ENCODE data around the gene NAP1L4.

The NAP1L4 gene

DNA sequence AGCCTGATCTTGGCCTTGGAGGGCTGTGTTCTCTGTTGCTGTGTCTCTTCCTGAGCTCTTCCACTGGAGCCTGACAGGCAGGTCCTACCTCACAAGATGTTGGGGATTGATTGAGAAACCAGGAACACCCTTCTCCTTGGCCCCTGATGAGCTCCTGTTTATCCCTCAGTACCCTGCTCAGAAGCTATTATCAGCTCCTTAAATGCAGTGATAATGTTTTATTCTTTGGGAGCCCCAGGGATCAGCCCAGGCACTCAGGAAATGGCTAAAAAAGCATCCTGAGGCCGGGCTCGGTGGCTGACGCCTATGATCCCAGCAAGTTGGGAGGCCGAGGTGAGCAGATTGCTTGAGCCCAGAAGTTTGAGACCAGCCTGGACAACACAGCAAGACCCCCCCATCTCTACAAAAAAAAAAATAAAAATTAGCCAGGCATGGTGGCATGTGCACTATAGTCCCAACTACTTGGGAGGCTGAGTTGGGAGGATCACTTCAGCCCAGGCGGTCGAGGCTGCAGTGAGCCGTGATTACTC lies 58.0 kb downstream of the NAP1L4 start:
- Histone ChIP-seq H3K4me3 (ENCODE audit: low read depth, low read length) (no peak overlapping the region), H3K27me3 (replicated peaks) (no peaks in the 10 kb centered on the region), H3K27ac (no peak overlapping the region), H3K36me3 (replicated peaks) (no peaks in the 10 kb centered on the region)
- in situ Hi-C loops (cut with HindIII; ENCODE audit: low pct_ligation_motif_present, low sequenced_read_pairs) = no loop called here
- TF ChIP-seq, protein P1, sequence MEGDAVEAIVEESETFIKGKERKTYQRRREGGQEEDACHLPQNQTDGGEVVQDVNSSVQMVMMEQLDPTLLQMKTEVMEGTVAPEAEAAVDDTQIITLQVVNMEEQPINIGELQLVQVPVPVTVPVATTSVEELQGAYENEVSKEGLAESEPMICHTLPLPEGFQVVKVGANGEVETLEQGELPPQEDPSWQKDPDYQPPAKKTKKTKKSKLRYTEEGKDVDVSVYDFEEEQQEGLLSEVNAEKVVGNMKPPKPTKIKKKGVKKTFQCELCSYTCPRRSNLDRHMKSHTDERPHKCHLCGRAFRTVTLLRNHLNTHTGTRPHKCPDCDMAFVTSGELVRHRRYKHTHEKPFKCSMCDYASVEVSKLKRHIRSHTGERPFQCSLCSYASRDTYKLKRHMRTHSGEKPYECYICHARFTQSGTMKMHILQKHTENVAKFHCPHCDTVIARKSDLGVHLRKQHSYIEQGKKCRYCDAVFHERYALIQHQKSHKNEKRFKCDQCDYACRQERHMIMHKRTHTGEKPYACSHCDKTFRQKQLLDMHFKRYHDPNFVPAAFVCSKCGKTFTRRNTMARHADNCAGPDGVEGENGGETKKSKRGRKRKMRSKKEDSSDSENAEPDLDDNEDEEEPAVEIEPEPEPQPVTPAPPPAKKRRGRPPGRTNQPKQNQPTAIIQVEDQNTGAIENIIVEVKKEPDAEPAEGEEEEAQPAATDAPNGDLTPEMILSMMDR (IDR thresholded peaks at IDR 0.05; ENCODE audit: low read depth, low read length, missing control alignments) = no peak
- no peak for DNase-seq

GRCh38 chr11:2933375-2934020 lies 58.6 kb downstream of the NAP1L4 start:
- Histone ChIP-seq H3K36me3 (replicated peaks) (no peaks in the 10 kb centered on the region), H3K27me3 (replicated peaks) (no peaks in the 10 kb centered on the region), H3K4me3 (ENCODE audit: low read depth, low read length) (no peak overlapping the region), H3K27ac (peak overlapping the region; percentile 26)
- no peak for DNase-seq
- TF ChIP-seq, protein P1 (IDR thresholded peaks at IDR 0.05; ENCODE audit: low read depth, low read length, missing control alignments) = no peak
- in situ Hi-C loops (cut with HindIII; ENCODE audit: low pct_ligation_motif_present, low sequenced_read_pairs) = no loop called here

- H3K27ac ChIP-seq = peak overlapping the region; percentile 26
- no peak overlapping the region for H3K4me3 ChIP-seq (ENCODE audit: low read depth, low read length)
- DNase-seq = peak; percentile 61
- TF ChIP-seq, protein P1 (IDR thresholded peaks at IDR 0.05; ENCODE audit: low read depth, low read length, missing control alignments) = no peak
- in situ Hi-C loops (cut with HindIII; ENCODE audit: low pct_ligation_motif_present, low sequenced_read_pairs) = no loop called here
- no peaks in the 10 kb centered on the region for H3K27me3 ChIP-seq (replicated peaks)
- no peaks in the 10 kb centered on the region for H3K36me3 ChIP-seq (replicated peaks)
Observed at GRCh38 chr11:2932850-2933251, 59.3 kb downstream of the NAP1L4 start.

- no peak overlapping the region for H3K27ac ChIP-seq
- H3K27me3 ChIP-seq (replicated peaks) = no peaks in the 10 kb centered on the region
- no peak overlapping the region for H3K4me3 ChIP-seq (ENCODE audit: low read depth, low read length)
- TF ChIP-seq, protein P1 (IDR thresholded peaks at IDR 0.05; ENCODE audit: low read depth, low read length, missing control alignments) = no peak
- DNase-seq = no peak
- no peaks in the 10 kb centered on the region for H3K36me3 ChIP-seq (replicated peaks)
- in situ Hi-C loops (cut with HindIII; ENCODE audit: low pct_ligation_motif_present, low sequenced_read_pairs) = no loop called here
Observed at GRCh38 chr11:2931771-2932738, 60.1 kb downstream of the NAP1L4 start.

DNA sequence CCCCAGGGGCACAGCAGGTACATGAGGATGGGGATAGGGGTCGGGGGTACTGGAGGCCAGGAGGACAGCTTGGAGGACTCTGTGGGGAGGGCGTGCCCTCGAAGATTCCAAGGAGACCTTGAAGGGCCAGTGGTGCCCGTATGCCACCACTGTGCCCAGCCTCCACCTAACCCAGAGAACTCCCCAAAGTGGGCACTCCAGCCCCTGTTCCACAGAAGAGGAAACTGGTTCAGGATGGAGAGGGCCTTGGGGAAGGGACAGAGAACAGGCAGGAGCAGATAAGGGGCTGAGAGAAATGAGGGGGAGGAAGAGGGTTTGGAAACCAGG lies 60.7 kb downstream of the NAP1L4 start:
- DNase-seq = no peak
- Histone ChIP-seq H3K27ac (no peak overlapping the region), H3K36me3 (replicated peaks) (no peaks in the 10 kb centered on the region), H3K4me3 (ENCODE audit: low read depth, low read length) (no peak overlapping the region), H3K27me3 (replicated peaks) (no peaks in the 10 kb centered on the region)
- in situ Hi-C loops (cut with HindIII; ENCODE audit: low pct_ligation_motif_present, low sequenced_read_pairs) = no loop called here
- TF ChIP-seq, protein P1 (IDR thresholded peaks at IDR 0.05; ENCODE audit: low read depth, low read length, missing control alignments) = no peak
